Midbrain (tissue), 1 donor: Measurements from ENCODE around the gene GNA12.
A peak's percentile ranks its signal among the peaks of the same experiment; 100 is the strongest.

Experiments
- DNase-seq: peaks from one replicate; lab custom pipeline; 2025; lab: John Stamatoyannopoulos, UW

GNA12 gene

DNA sequence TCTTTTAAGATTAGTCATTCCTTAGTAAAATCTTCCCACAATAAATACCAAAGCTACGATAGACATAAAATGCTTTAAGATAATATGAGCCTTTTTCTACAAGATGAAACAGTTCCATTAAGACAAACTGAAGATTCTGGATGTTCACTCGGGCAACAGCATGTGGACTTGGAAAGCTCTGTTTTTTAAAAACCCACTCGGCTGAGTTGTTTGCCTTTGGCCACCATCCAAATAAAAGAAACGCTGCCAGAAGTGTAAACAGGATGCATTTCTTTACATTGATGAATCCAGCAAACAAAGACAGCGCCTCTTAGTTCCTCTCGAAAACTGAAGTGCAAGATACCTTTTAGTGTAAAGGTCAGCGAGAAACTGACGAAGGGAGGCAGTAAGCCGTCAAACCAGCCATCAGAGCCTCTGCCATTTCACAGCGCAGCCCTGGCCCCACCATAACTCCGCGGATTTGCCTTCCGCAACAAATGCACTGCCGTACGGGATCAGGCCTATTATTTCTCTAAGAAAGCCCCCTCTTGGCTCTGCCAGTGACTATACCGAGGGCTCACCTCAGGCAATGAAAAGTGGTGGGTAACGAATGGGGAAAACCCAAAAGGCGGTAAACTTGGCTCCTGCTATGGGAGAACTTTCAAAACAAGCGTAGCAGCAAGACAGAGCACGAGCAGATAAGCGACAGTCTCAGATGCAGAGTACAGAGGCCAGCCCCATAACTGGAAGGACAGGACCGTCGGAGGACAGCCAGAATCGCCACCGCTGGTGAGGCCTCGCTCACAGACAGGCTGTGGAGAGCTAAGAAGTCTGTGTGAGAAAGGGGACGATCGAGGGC is 41.4 kb downstream of the GNA12 start:
- DNase-seq = no peak

DNA sequence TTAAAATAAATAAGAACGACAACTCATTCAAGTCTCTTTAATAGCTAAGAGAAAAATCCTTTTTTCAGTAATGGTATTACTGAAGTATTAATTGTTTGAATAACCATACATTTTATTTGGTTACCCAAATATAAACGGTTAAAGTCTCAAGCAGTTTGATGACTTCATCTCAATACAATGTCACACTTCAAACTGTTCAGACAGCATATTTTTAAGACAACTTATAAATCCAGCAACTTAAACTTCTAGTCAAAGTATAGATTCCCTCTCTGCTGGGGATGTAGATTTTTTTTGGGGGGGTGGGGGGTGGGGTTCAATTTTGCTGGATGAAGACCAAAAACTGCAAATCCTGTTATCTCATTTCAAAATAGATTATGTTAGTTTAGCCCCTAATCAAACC is 42.0 kb downstream of the GNA12 start:
- DNase-seq = no peak

DNA sequence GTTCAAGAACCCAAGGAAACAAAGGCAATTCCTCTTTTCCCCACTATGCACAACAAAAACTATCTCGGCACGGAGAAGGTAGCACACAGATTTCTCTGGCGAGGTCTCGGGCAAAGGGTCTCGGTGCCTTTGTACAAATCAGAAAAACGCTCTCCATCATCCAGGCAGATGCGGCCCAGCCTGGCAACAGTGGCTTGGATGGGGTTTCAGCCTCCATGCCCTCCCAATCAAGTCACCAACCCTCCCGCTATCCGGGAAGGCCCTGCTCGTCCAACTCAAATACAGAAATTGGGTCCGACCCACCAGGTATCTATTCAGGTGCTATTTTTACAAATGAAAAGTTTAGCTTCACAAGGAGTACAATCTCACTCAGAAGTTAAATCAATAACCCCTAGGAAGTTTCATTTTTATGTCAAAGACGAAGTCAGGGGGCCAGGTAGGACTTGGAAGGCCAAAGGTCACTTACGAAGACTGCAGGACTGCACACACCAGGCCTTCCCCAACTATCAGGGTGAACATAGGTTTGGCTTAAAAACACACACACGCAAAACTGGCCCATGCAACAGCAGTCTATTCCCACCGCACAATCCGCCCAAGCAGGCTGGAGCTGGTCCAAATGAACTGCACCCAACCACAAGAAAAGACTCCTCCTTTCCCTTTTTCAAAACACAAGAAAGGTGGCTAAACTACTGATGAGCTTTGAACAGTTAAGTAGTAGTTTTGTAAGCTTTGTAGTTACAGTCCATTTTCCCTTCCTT is 43.0 kb downstream of the GNA12 start:
- DNase-seq = peak; percentile 48

DNA sequence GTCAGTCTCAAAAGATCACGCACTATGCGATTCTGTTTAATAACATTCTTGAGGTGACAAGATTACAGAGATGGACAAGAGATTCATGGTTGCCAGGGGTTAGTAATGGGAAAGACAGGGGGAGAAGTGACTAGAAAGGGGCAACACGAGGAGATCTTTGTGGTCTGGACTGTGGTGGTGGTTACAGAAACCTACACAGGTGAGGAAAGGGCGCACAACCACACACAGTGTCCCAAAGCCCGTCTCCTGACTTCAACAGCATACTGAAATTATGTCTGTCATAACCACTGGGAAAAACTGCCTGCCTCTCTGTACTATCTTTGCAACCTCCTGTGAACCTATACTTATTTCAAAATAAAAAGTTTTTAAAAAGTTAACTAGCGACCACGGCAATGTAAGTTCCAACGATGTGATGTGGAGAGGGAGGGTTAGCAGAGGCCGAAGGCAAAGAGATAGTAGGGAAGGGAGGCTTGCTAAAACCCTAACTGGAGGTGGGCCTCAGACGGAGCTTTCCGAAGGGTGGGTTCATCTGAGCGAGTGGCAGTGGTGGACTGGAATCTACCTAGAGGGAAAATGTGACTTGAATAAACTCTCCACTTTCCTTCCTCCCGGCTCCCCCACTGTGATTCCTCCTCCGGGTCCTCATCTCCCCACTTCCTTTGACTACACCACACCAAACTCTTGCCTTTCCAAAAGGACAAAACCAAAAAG is 43.7 kb downstream of the GNA12 start:
- no peak for DNase-seq

DNA sequence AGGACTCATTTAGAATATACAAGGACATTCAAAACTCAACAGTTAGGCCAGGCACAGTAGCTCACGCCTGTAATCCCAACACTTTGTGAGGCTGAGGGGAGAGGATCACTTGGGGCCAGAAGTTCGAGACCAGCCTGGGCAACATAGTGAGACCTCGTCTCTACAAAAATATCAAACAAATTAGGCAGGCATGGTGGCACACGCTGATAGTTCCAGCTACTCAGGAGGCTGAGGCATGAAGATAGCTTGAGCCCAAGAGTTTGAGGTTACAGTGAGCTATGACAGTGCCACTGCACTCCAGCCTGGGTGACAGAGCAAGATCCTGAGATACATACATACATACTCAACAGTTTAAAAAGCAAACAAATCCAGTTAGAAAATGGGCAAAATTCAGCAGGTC is 44.9 kb downstream of the GNA12 start:
- no peak for DNase-seq

DNA sequence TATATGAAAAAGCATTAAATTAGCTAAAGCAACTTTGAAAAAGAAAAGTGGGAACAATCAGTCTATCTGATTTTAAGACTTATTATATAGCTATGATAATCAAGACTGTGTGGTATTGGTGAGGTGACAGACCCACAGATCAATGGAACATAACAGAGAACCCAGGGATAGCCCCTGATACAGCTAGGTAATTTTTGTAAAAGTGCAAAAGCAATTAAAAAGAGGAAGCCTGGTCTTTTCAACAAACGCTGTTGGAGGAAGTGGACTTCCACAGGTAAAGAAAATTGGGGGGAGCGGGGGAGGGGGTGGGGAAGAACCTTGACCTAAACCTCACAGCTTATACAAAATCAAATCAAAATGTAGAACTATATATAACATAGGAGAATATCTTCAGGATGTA is 45.4 kb downstream of the GNA12 start:
- no peak for DNase-seq

DNA sequence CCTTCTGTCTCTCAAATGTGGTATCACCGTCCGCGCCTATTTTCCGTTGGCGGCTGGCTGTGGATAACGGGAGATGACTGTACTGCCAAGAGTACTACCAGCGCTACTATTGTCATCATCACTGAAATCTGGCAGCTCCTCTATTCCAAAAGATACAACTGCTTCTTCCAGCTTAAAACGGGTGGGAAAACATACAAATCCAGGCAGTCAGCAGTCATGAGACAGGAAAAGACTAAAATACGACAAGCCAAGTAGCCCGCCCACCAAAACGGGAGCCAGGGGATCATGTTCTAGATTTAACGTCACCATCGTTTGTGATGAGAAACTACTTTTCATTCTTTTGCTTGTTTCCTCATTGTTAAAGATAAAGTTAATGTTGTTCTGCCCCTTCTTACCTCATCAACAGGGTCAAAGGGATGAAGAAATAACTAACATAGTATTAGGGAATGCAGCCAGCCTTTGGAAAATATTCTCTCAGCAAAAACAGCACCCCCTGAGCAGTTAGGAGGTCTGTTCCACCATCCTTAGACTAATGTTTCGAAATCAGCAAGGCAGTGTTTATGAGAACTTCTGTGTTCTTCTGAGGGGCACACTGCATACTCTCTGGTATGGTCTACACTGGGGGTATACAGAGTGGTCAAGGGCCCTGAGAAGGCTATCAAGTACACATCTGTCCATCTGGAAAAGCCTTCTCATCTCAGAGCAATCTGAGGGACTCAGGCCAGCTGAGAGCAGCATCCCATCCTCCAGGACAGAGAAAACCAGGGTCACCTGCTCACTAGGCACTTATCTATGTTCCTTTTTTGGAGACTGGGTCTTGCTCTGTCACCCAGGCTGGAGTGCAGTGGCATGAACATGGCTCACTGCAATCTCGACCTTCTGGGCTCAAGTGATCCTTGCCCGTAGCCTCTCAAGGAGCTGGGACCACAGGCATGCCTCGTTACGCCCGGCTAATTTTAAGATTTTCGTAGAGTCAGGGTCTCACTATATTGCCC is 47.5 kb downstream of the GNA12 start:
- no peak for DNase-seq

DNA sequence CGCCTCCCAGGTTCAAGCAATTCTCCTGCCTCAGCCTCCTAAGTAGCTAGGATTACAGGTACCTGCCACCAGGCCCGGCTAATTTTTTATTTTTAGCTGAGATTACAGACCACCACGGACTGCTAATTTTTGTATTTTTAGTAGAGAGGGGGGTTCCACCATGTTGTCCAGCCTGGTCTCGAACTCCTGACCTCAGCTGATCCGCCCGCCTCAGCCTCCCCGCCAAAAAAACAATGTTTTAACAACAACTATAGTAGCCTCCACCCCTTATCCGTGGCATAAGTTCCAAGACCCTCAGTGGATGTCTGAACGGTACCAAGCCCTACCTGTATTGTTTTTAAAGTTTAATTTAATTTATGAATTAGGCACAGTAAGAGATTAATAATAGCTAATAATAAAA is 48.2 kb downstream of the GNA12 start:
- no peak for DNase-seq

DNA sequence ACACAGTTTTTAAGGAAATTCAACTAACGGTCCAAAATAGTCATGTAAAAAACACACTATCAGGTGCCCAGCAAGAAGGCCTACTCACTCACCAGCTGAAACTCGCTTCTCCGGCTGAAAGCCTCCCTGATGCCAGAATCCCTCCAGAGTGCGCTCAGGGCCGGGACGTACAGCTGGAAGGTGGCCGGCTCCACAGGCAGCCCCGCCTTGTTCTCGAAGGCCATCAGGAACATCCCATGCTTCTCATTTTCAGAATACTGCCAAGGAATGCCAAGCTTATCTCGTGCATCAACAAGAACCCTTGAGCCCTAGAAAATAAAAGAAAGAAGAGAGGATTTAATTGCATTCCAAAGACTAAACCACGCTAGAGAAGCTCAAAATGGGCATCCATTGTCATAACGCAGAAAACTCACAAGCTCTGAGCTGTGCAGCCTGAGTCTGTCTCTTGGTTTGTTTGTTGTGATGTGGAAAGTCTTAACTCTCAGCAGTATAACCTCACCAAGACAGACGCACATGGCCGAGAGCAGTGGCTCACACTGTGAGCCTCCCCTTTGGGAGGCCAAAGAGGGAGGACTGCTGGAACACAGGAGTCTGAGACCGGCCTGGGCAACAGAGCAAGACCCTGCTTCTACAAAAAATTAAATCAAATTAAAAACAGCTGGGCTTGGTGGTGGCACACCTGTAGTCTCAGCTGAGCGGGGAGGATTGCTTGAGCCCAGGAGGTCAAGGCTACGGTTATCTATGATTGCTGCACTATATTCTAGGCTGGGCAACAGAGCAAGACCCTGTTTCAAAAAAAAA is 49.1 kb downstream of the GNA12 start:
- DNase-seq = no peak

DNA sequence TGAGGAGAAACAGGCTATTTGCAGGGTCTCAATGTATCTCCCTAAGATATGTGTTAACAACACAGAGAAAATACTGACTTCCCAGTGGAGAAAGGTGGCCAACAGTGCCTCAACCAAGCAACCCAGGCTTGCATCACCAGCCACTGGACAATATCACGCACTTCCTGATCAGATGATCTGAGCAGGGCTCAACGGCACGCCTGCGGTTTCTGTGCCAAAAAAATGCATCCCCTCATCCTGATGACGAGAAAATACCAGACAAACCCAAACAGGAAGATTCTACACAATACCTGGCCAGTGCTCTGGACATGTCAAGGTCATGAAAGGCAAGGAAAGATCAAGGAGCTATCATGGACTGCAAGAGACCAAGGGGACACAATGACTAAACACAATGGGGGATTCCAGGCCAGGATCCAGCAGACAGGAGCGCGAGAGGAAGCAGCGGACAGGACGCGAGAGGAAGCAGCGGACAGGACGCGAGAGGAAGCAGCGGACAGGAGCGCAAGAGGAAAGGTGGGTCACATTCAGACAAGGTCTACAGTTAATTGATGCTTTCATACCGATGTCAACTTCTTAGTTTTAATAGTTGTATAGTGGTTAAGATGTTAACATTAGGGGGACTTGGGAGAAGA is 51.1 kb downstream of the GNA12 start:
- no peak for DNase-seq

DNA sequence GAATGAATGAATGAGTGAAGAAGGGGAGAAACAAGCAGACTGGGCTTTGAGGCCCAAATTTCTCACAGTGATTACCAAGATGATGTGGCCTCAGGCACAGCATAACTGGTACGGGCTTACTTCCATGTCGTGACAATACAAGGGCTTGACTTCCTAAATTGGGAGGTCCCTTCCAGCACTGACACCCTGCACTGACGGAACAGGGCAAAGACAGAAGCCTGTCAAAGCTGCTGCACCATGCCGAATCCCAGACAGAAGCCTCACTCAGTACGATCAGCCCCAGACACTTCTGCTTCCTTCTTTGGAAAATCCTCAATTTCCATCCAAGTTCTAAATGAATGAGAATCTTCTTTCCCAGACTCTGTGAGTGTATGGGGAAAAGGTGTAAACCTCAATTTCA is 51.9 kb downstream of the GNA12 start:
- DNase-seq = no peak

DNA sequence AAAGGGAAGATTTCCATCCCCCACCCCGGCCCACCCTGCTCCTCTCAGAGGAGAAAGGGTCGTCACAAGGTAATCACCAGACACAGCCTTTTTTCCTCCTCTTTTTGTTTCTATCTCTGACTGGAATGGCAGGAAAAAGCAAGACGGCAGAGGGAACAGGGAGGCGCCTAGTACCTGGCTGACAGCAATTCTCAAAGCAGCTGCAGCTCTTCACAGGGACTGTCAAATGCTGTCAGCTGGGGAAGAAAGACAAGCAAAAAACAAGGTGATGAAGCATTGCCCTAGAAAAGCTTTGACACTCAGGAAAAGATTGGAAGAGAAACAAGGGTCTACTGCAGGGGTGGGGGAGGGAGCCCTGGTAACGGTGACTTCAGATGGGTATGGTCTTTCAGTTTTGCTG is 52.7 kb downstream of the GNA12 start:
- DNase-seq = no peak

DNA sequence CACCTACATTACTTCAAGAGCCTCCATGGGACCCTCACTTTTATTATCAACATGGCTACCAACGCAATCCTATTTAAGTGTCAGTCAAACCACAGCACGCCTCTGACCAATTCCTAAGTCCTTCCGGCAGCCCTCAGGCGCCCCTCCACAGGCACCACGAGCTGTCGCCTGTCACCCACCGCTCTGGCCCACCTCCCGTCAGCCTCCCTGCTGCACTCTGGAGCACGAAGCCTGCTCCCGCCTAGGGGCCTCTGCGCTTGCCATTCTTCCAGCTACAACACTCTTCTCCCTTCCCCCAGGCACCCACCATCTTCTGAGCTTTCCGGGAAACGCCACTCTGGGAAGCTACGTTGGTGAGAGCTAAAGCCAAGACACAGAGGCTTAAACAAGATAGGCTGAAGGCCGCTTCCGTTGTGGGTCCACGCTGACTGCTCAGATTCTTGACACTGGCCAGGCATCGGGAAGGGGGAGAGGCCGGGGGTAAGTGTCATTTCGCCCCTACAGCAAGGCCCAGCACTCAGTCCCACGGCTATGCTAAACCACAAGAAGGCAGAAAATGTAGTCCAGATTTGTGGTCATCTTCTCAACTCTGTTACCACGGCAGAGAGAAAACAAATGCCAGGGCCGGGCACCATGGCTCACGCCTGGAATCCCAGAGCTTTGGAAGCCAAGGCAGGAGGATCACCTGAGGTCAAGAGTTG is 56.7 kb downstream of the GNA12 start:
- no peak for DNase-seq

DNA sequence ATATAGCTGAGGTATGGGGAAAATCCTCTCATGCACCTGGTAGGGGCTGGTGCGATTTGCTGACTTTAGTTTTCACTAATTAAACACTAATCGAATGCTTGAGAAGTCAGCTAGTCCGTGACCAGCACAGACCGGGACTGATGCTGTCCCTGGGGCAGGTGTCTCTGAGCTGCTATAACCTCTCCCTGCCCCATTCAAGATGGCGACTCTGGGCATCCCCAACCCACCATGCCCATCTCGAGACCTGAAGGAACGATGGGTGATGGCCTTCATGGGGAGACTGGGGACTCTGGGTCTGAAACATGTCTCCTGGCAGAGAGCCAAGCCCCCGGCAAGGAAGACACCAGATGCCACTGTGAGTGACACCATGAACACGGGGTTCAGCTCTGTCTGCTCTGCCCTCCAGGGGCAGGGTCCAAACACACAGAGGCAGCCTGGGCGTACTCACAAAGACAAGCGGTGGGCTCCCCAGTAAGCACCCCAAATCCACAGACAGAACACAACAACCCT is 57.4 kb downstream of the GNA12 start:
- no peak for DNase-seq

DNA sequence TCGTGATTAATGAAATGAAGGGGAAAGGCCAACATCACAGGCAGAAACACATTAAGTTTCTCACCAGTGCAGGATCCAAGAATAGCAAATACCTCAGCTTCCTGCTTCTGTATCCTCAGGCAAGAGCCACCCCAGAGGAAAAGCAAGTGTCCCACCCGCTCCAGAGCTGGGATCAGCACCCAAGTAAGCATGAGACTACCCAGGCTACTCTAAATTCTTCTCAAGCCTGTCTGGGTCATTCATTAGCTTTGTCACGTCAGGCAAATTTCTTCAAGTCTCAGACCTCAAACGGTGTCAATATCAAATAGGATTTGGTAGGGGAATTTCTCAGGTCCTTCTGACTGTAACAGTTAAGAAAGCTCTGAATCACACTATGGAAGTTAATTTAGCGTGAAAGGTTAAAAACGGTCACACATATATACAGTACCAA is 59.0 kb downstream of the GNA12 start:
- no peak for DNase-seq

DNA sequence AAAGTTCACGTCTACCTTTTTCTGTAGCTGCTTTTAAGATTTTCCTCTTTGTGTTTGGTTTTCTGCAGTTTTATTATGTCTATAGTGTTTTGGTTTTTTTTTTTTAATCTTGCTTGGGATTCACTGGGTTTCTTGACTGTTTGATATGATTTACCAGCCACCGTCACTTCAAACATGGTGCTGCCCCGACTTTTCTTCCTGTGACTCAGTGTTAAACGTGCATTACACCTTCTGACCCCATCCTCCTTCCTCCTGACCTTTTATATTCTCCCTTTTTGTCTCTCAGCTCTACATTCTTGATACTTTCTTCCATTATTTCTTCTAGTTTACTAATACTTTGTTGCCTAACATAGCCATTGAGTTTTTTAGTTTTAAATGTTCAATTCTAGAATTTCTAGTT is 61.5 kb downstream of the GNA12 start:
- no peak for DNase-seq

DNA sequence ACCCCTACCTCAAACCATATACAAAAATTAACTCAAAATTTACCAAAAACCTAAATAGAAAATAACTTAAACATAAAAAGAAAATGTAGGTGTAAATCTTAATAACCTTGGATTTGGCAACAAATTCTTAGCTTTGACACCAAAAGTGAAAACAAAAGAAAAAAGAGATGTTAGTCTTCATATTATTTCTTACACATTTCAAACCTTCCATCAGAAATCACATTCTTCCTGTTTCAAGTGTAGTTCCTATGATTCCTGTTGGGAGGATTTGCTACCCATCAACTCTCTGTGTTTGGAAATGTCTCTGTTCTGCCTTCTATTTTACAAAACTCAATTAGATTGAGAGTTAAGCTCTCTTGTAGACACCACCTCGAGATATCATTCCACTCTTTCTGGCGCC is 62.0 kb downstream of the GNA12 start:
- DNase-seq = no peak

DNA sequence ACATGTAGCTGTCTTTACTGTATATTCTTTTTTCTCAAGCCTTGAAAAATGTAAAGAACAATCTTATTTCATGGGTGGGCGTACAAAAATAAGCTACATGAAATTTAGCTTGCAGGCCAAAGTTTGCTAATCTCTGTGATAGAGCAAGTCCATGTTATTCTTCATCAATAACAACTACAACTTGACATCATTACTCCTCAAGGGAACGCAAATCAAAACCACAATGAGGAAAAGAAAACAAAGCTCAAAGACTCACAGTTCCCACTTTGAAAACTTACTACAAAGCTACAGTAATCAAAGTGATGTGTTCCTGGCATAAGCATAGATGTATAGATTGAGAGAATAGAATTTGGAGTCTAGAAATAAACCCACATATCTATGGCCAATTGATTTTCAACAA is 62.5 kb downstream of the GNA12 start:
- no peak for DNase-seq

DNA sequence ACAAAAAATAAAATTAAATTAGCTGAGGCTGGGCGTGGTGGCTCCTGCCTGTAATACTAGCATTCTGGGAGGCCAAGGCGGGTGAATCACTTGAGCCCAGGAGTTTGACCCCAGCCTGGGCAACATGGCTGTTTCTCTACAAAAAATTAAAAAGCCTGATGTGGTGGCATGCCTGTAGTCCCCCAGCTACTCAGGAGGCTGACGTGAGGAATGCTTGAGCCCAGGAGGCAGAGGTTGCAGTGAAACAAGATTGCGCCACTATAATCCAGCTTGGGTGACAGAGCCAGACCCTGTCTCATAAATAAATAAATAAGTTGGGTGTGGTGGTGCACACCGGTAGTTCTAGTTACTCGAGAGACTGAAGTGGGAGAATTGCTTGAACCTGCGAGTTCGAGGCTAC is 65.1 kb downstream of the GNA12 start:
- DNase-seq = no peak
